Vagina (tissue), 2 donors: Measurements from ENCODE around the gene TRIO. TPM values are rescaled to one million over a fixed set of nuclear protein-coding genes. Genes with fewer than 3 reads are reported as not detected.

Experiments used
- DNase-seq, 2 donors: peaks; one replicate each; pipeline ENCODE4 v3.0.0-alpha.2; 2017; ENCODE audit errors: extremely low spot score in 2 of 2
- H3K27ac ChIP-seq: fragments of 200-600 bp; sonication (generic); one replicate; pipeline ENCODE4 v1.5.1; 2019
- H3K27me3 ChIP-seq: fragments of 200-600 bp; sonication (generic); one replicate; pipeline ENCODE4 v1.5.1; 2019
- H3K36me3 ChIP-seq, 2 donors: fragments of 200-600 bp; sonication (generic); one replicate each; pipeline ENCODE4 v1.5.1; 2017 to 2019
- H3K4me1 ChIP-seq: fragments of 200-600 bp; sonication (generic); one replicate; pipeline ENCODE4 v1.5.1; 2019
- H3K4me3 ChIP-seq, 2 donors: fragments of 200-600 bp; sonication (generic); 1 replicate in 1 of 2; 2 replicates in 1 of 2; pipeline ENCODE4 v1.5.1; 2016 to 2019
- H3K9me3 ChIP-seq: fragments of 200-600 bp; sonication (generic); one replicate; pipeline ENCODE4 v1.5.1; 2019
- POLR2A ChIP-seq, 2 donors: fragments of 450-650 bp; IDR thresholded peaks; one replicate each; pipeline ENCODE4 v1.6.1; 2017; ENCODE audit warnings: antibody characterized with exemption in 2 of 2, mild to moderate bottlenecking in 2 of 2, moderate library complexity in 2 of 2
- POLR2AphosphoS5 ChIP-seq, 2 donors: sonication (generic); formaldehyde crosslinking; IDR thresholded peaks; one replicate each; pipeline ENCODE4 v1.9.0; 2017; ENCODE audit warnings: antibody characterized with exemption in 2 of 2, mild to moderate bottlenecking in 2 of 2, low read depth in 1 of 2; ENCODE audit not compliant: insufficient read depth in 1 of 2
- intact Hi-C: fragments of 100-400 bp; cut with DNase I; formaldehyde crosslinking; loops from one replicate; pipeline ENCODE4 v1.15.1; 2023
- total RNA-seq: library from RNA; depleted of rRNA; stranded (reverse); fragments of >200 nt; gene quantifications from one replicate; pipeline ENCODE4 v1.2.3, GENCODE V29; 2016
- TF ChIP-seq, protein P1 (sequence below), 3 experiments: fragments of 450-650 bp in 2 of 3; fragments of 200-600 bp in 1 of 3; sonication (generic) in 1 of 3; IDR thresholded peaks; one replicate each; pipeline ENCODE4 v1.5.1; 2017 to 2019; ENCODE audit warnings: antibody characterized with exemption in 3 of 3, mild to moderate bottlenecking in 2 of 3, moderate library complexity in 2 of 3

TRIO gene
- total RNA-seq, 1 donor from 2014 or later = 142 TPM

DNA sequence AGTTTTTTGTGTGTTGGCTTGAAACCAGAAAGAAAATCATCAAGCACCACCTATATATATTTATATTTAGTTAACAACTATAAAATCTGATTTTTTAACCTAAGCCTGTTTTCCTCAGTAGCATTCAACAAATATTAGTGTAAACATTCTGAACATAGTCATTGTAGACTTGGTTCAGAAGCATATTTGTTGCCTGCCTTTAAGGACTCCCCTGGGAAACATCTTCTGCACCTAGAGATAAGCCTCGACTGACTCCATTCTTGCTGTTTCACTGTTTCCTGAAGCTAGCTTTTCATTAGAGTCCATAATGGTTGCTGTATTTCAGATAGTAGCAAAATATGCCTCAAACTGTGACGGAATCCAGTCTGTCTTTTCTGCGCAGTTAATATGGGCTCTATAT lies 123.5 kb downstream of the TRIO start:
- H3K36me3 ChIP-seq = no peaks in the 10 kb centered on the region
- DNase-seq = no peak
- H3K27ac ChIP-seq = no peak overlapping the region
- peaks cover 38% of the 10 kb centered on the region for H3K4me1 ChIP-seq
- TF ChIP-seq, protein P1, sequence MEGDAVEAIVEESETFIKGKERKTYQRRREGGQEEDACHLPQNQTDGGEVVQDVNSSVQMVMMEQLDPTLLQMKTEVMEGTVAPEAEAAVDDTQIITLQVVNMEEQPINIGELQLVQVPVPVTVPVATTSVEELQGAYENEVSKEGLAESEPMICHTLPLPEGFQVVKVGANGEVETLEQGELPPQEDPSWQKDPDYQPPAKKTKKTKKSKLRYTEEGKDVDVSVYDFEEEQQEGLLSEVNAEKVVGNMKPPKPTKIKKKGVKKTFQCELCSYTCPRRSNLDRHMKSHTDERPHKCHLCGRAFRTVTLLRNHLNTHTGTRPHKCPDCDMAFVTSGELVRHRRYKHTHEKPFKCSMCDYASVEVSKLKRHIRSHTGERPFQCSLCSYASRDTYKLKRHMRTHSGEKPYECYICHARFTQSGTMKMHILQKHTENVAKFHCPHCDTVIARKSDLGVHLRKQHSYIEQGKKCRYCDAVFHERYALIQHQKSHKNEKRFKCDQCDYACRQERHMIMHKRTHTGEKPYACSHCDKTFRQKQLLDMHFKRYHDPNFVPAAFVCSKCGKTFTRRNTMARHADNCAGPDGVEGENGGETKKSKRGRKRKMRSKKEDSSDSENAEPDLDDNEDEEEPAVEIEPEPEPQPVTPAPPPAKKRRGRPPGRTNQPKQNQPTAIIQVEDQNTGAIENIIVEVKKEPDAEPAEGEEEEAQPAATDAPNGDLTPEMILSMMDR (IDR thresholded peaks at IDR 0.05) = no peak
- TF ChIP-seq POLR2A (IDR thresholded peaks at IDR 0.05) (no peak), POLR2AphosphoS5 (IDR thresholded peaks at IDR 0.05; ENCODE audit: insufficient read depth in 1 of 2, low read depth in 1 of 2) (no peak)
- no peaks in the 10 kb centered on the region for H3K9me3 ChIP-seq
- no peaks in the 10 kb centered on the region for H3K27me3 ChIP-seq
- no peak overlapping the region for H3K4me3 ChIP-seq
- intact Hi-C loops = loop anchor here (5.0 kb wide), 1 partner anchor 159 kb away; no protein-coding TSS in a partner anchor

DNA sequence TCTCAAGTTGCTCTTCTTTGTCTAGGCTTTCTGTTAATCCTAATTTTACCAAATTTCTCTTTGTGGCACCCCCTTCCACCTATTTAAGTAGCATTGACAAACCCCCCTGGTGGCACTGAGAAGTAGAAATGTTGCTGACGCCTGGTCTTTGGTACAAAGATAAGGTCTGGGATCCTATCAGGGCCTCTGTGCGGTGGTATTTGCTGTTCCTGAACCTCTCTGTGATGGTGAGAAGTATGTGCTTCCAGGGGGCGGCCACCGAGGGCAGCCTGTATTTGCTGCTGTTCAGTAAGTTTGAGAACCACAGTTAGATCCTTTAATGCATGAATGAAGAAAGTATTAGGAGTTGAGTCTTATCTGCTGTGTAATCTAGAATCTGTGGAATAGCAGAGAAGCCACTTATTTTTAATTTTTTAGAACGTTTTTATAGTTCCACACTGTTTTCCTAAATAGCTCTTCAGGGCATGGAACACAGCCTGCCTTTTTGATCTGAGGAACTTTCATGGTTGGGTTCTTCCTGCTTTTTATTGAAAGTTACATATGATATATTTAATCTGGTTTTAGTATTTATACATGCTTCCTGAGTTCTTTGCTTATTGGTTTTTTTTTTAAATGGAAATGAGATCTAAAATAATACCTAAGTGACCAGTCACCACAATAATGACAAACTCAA lies 124.2 kb downstream of the TRIO start:
- no peak for DNase-seq
- intact Hi-C loops = loop anchor here (5.0 kb wide), 1 partner anchor 160 kb away; no protein-coding TSS in a partner anchor
- Histone ChIP-seq H3K27ac (no peak overlapping the region), H3K4me1 (peaks cover 38% of the 10 kb centered on the region), H3K9me3 (no peaks in the 10 kb centered on the region), H3K4me3 (no peak overlapping the region), H3K27me3 (no peaks in the 10 kb centered on the region), H3K36me3 (no peaks in the 10 kb centered on the region)
- TF ChIP-seq, protein P1 (IDR thresholded peaks at IDR 0.05) = no peak
- TF ChIP-seq POLR2A (IDR thresholded peaks at IDR 0.05) (no peak), POLR2AphosphoS5 (IDR thresholded peaks at IDR 0.05; ENCODE audit: insufficient read depth in 1 of 2, low read depth in 1 of 2) (no peak)

DNA sequence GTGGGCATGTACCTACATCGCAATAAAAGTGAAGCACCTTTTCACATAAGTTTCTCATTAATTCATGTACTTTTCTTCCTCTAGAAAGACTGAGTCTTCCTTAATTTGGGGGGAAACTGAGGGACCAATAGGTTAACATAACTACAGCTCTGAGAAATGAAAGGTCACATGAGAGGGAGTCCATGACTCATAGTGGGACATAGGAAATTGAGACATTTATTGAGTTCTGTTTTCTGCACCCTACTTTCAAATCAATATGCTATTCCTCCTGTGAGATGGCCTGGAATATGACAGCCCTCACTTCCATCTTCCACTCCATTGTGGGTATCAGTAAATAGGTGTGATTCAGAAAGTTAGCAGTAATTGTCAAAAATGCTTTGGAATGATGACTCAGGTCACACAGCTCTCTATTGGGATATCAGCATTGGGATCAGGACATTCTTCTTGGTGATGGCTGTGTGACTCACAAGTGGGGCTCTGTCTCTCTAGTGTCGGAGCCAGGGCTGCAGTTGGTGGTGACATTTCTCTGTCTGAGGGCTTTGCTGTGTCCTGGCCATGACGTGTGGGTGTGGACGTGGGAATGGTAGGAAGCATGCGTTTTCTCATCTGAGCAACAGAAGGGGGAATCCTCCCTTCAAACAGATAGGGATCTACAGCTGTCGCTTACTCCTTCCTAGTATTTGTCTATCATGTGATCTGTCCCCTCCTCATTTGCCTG lies 125.0 kb downstream of the TRIO start:
- Histone ChIP-seq H3K4me3 (no peak overlapping the region), H3K27ac (no peak overlapping the region), H3K36me3 (no peaks in the 10 kb centered on the region), H3K4me1 (peaks cover 43% of the 10 kb centered on the region), H3K9me3 (no peaks in the 10 kb centered on the region), H3K27me3 (no peaks in the 10 kb centered on the region)
- intact Hi-C loops = loop anchor here (5.0 kb wide), 1 partner anchor 161 kb away; no protein-coding TSS in a partner anchor
- TF ChIP-seq POLR2AphosphoS5 (IDR thresholded peaks at IDR 0.05; ENCODE audit: insufficient read depth in 1 of 2, low read depth in 1 of 2) = no peak
- TF ChIP-seq POLR2A (IDR thresholded peaks at IDR 0.05) = no peak
- TF ChIP-seq, protein P1 (IDR thresholded peaks at IDR 0.05) = no peak
- no peak for DNase-seq

DNA sequence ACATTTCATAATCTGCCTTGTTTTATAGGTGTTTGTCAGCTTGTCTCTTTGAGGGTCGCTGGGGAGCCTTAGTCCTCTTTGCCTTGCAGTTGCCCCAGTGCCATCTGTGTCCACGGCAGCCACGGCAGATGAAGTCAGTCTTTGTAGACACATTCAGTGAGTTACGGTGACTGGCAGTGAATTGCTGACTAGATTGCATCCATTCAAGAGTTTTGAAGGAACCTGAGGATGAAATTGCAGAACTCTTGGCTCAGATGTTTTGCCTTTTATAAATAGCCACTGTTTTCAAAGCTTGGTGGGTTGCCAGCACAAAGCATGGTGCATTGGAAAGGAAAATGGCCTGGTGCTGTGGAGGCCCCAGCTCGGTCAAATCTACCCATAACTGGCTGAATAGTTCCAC lies 125.6 kb downstream of the TRIO start:
- Histone ChIP-seq H3K27me3 (no peaks in the 10 kb centered on the region), H3K27ac (no peak overlapping the region), H3K9me3 (no peaks in the 10 kb centered on the region), H3K4me1 (peaks cover 48% of the 10 kb centered on the region), H3K4me3 (no peak overlapping the region), H3K36me3 (no peaks in the 10 kb centered on the region)
- no peak for TF ChIP-seq POLR2A (IDR thresholded peaks at IDR 0.05)
- no peak for TF ChIP-seq POLR2AphosphoS5 (IDR thresholded peaks at IDR 0.05; ENCODE audit: insufficient read depth in 1 of 2, low read depth in 1 of 2)
- TF ChIP-seq, protein P1 (IDR thresholded peaks at IDR 0.05) = no peak
- intact Hi-C loops = loop anchor here (5.0 kb wide), 1 partner anchor 161 kb away; no protein-coding TSS in a partner anchor
- DNase-seq = no peak
